G401 (cell line): Measurements from ENCODE around the gene MLLT6. TPM values are rescaled to one million over a fixed set of nuclear protein-coding genes. Genes with fewer than 3 reads are reported as not detected.
"Not testable (repeated sequence)": the region's sequence is repeated elsewhere in the genome, so short reads cannot be mapped to it uniquely, and the experiment has no call there.

ENCODE experiments used
- DNase-seq: peaks from one replicate; pipeline ENCODE4 v3.0.0-alpha.2; 2015; ENCODE audit warnings: low spot score
- in situ Hi-C: cut with HindIII; loops from 2 replicates; pipeline ENCODE4 v1.10.0; 2016; ENCODE audit warnings: low sequenced_read_pairs, mixed read lengths
- total RNA-seq: library from RNA; depleted of rRNA; stranded (reverse); fragments of >200 nt; shearing (Covaris generic); gene quantifications from 2 replicates; pipeline ENCODE4 v1.2.3, GENCODE V29; 2014

The MLLT6 gene
- total RNA-seq, 1 experiment from 2014 or later = 30.6 TPM

GRCh38 chr17:38719289-38719942 is 14.3 kb downstream of the MLLT6 start:
- in situ Hi-C loops = no loop called here
- DNase-seq = no peak

GRCh38 chr17:38719943-38720641 is 15.0 kb downstream of the MLLT6 start:
- in situ Hi-C loops = no loop called here
- no peak for DNase-seq

- DNase-seq = no peak
Measured at GRCh38 chr17:38720941-38721340, 15.9 kb downstream of the MLLT6 start.

GRCh38 chr17:38721802-38722201 is 16.7 kb downstream of the MLLT6 start:
- no peak for DNase-seq
- in situ Hi-C loops = no loop called here

More at GRCh38 chr17:38720941-38721340, 15.9 kb downstream of the MLLT6 start:
- in situ Hi-C loops = no loop called here

- peak; percentile 15 for DNase-seq
- in situ Hi-C loops = no loop called here
Measured at GRCh38 chr17:38724337-38724988, 19.4 kb downstream of the MLLT6 start.

GRCh38 chr17:38725066-38725465 is 20.0 kb downstream of the MLLT6 start:
- in situ Hi-C loops = no loop called here
- DNase-seq = peak; percentile 67

GRCh38 chr17:38726145-38726544 is 21.1 kb downstream of the MLLT6 start:
- DNase-seq, in situ Hi-C loops: not testable (repeated sequence)

- in situ Hi-C loops = no loop called here
- DNase-seq = no peak
Measured at GRCh38 chr17:38727736-38728135, 22.7 kb downstream of the MLLT6 start.

GRCh38 chr17:38728290-38728831 is 23.3 kb downstream of the MLLT6 start:
- in situ Hi-C loops = no loop called here
- peak; percentile 9 for DNase-seq

GRCh38 chr17:38729368-38729885 is 24.4 kb downstream of the MLLT6 start:
- in situ Hi-C loops = no loop called here
- DNase-seq = peak; percentile 25

GRCh38 chr17:38729886-38730525 is 24.9 kb downstream of the MLLT6 start, which contains the start of gene CISD3:
CISD3 (plus strand) TSS chr17:38730341; CDS start chr17:38730359, 18 bp downstream.
- in situ Hi-C loops = no loop called here
- DNase-seq = peak; percentile 69

GRCh38 chr17:38730526-38731379 is 25.7 kb downstream of the MLLT6 start:
- in situ Hi-C loops = no loop called here
- DNase-seq = peak; percentile 61

- peak; percentile 22 for DNase-seq
- in situ Hi-C loops = no loop called here
Measured at GRCh38 chr17:38731526-38732294, 26.6 kb downstream of the MLLT6 start.

- in situ Hi-C loops = no loop called here
- no peak for DNase-seq
Measured at GRCh38 chr17:38732376-38733281, 27.6 kb downstream of the MLLT6 start.

- in situ Hi-C loops = no loop called here
- DNase-seq = no peak
Measured at GRCh38 chr17:38733282-38733981, 28.4 kb downstream of the MLLT6 start.
